Measurements from ENCODE around the gene CFAP77.

The CFAP77 gene

GRCh38 chr9:132497731-132498130 is 87.7 kb downstream of the CFAP77 start:
- TF ChIP-seq, protein P1, sequence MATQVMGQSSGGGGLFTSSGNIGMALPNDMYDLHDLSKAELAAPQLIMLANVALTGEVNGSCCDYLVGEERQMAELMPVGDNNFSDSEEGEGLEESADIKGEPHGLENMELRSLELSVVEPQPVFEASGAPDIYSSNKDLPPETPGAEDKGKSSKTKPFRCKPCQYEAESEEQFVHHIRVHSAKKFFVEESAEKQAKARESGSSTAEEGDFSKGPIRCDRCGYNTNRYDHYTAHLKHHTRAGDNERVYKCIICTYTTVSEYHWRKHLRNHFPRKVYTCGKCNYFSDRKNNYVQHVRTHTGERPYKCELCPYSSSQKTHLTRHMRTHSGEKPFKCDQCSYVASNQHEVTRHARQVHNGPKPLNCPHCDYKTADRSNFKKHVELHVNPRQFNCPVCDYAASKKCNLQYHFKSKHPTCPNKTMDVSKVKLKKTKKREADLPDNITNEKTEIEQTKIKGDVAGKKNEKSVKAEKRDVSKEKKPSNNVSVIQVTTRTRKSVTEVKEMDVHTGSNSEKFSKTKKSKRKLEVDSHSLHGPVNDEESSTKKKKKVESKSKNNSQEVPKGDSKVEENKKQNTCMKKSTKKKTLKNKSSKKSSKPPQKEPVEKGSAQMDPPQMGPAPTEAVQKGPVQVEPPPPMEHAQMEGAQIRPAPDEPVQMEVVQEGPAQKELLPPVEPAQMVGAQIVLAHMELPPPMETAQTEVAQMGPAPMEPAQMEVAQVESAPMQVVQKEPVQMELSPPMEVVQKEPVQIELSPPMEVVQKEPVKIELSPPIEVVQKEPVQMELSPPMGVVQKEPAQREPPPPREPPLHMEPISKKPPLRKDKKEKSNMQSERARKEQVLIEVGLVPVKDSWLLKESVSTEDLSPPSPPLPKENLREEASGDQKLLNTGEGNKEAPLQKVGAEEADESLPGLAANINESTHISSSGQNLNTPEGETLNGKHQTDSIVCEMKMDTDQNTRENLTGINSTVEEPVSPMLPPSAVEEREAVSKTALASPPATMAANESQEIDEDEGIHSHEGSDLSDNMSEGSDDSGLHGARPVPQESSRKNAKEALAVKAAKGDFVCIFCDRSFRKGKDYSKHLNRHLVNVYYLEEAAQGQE (IDR thresholded peaks at IDR 0.05; ENCODE audit: insufficient replicate concordance, low read depth) = no peak
- no peak for TF ChIP-seq GABPA (IDR thresholded peaks at IDR 0.05; ENCODE audit: low read depth)
- no peak for TF ChIP-seq SPI1 (IDR thresholded peaks at IDR 0.05; ENCODE audit: borderline replicate concordance, low read depth)
- TF ChIP-seq, protein P2, sequence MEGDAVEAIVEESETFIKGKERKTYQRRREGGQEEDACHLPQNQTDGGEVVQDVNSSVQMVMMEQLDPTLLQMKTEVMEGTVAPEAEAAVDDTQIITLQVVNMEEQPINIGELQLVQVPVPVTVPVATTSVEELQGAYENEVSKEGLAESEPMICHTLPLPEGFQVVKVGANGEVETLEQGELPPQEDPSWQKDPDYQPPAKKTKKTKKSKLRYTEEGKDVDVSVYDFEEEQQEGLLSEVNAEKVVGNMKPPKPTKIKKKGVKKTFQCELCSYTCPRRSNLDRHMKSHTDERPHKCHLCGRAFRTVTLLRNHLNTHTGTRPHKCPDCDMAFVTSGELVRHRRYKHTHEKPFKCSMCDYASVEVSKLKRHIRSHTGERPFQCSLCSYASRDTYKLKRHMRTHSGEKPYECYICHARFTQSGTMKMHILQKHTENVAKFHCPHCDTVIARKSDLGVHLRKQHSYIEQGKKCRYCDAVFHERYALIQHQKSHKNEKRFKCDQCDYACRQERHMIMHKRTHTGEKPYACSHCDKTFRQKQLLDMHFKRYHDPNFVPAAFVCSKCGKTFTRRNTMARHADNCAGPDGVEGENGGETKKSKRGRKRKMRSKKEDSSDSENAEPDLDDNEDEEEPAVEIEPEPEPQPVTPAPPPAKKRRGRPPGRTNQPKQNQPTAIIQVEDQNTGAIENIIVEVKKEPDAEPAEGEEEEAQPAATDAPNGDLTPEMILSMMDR (IDR thresholded peaks at IDR 0.05; ENCODE audit: insufficient read depth, low read length) = no peak
- TF ChIP-seq POLR2AphosphoS5 (IDR thresholded peaks at IDR 0.05; ENCODE audit: low read depth) = no peak
- Histone ChIP-seq H3K4me3 (replicated peaks; ENCODE audit: insufficient read depth, low read length) (no peak overlapping the region), H3K27ac (replicated peaks) (no peak overlapping the region), H3K27me3 (ENCODE audit: insufficient read depth, poor library complexity, severe bottlenecking) (peaks cover 4% of the 10 kb centered on the region)
- DNase-seq (ENCODE audit: low read depth in 1 of 2, low spot score in 1 of 2) = no peak

GRCh38 chr9:132498531-132499210 is 88.7 kb downstream of the CFAP77 start:
- Histone ChIP-seq H3K4me3 (replicated peaks; ENCODE audit: insufficient read depth, low read length) (no peak overlapping the region), H3K27ac (replicated peaks) (no peak overlapping the region), H3K27me3 (ENCODE audit: insufficient read depth, poor library complexity, severe bottlenecking) (peaks cover 4% of the 10 kb centered on the region)
- TF ChIP-seq SPI1 (IDR thresholded peaks at IDR 0.05; ENCODE audit: borderline replicate concordance, low read depth) (no peak), POLR2AphosphoS5 (IDR thresholded peaks at IDR 0.05; ENCODE audit: low read depth) (no peak)
- TF ChIP-seq, protein P2 (IDR thresholded peaks at IDR 0.05; ENCODE audit: insufficient read depth, low read length) = no peak
- TF ChIP-seq, protein P1 (IDR thresholded peaks at IDR 0.05; ENCODE audit: insufficient replicate concordance, low read depth) = no peak
- no peak for DNase-seq (ENCODE audit: low read depth in 1 of 2, low spot score in 1 of 2)

DNA sequence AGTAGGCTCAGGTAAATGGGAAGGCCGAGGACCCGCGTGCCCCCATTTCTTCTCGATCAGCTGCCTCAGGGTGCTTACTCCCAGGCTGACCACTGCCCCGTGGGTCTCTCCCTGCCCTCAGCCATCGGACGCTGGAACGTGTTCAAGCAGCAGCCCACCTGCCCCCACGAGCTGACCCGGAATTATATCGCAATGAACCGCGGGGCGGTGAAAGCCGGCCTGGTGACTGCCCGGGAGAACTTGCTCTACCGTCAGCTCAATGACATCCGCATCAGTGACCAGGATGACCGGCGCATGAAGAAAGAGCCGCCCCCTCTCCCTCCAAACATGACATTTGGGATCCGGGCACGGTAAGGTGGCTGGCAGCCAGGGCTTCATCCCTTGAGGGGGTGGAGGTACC is 89.2 kb downstream of the CFAP77 start:
- Histone ChIP-seq H3K27me3 (ENCODE audit: insufficient read depth, poor library complexity, severe bottlenecking) (peaks cover 6% of the 10 kb centered on the region), H3K4me3 (replicated peaks; ENCODE audit: insufficient read depth, low read length) (no peak overlapping the region), H3K27ac (replicated peaks) (no peak overlapping the region)
- no peak for DNase-seq (ENCODE audit: low read depth in 1 of 2, low spot score in 1 of 2)
- TF ChIP-seq, protein P2 (IDR thresholded peaks at IDR 0.05; ENCODE audit: insufficient read depth, low read length) = no peak
- TF ChIP-seq POLR2AphosphoS5 (IDR thresholded peaks at IDR 0.05; ENCODE audit: low read depth) (no peak), GABPA (IDR thresholded peaks at IDR 0.05; ENCODE audit: low read depth) (no peak), SPI1 (IDR thresholded peaks at IDR 0.05; ENCODE audit: borderline replicate concordance, low read depth) (no peak)
- TF ChIP-seq, protein P1 (IDR thresholded peaks at IDR 0.05; ENCODE audit: insufficient replicate concordance, low read depth) = no peak
